Skeletal muscle cell (primary cell): ENCODE data around the gene LRRC61.

Experiments
- DNase-seq: peaks from one replicate; pipeline ENCODE4 v3.0.0-alpha.2; 2010; ENCODE audit warnings: low read depth
- H3K4me3 ChIP-seq: 2 replicates; pipeline ENCODE4 v1.5.1; 2011; ENCODE audit warnings: low read depth, mild to moderate bottlenecking, control low read depth, low read length, moderate library complexity

Gene LRRC61

DNA sequence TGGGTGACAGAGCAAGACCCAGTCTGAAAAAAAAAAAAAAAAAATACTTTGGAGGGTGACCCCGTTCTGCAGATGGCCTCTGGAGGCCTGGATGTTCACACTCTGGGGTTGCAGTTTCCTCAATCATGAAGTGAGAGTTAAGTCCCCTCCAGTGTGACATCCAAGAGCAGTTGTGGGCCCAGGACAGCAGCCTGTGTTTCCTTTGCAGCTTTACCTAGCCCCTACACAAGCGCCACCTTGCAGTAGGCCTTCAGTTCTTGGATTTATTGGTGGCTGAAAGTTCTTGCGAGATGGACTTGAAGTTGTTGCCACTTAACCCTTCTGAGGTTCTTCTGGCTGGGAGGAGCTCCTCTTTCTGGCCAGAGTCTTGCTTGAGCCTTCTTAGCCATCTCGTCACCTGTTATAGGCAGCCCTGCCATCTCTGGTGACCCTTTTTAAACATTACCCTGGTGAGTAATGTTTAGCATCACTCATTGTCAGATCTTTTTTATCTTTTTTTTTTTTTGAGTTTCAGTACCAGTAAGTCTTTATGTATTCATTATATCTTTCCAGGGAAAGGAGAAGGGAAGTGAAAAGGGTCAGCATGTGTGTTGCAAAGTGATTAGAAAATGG is 3.6 kb downstream of the LRRC61 start:
- no peak overlapping the region for H3K4me3 ChIP-seq
- DNase-seq, result no peak

DNA sequence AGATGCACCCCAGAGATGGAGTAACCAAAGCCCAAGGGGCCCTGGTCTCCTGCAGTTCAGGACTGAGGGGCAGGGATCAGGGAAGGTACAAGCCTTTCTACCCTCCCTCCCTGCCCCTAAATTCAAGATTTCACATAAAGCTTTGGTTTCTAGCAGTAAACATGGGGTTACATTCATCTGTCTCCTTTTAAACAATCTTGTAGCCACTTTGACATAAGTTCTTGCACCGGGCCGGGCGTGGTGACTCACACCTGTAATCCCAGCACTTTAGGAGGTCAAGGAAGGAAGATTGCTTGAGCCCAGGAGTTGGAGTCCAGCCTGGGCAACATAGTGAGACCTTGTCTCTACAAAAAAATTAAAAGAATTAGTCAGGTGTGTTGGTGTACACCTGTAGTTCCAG is 4.2 kb downstream of the LRRC61 start:
- no peak overlapping the region for H3K4me3 ChIP-seq
- DNase-seq, result no peak

DNA sequence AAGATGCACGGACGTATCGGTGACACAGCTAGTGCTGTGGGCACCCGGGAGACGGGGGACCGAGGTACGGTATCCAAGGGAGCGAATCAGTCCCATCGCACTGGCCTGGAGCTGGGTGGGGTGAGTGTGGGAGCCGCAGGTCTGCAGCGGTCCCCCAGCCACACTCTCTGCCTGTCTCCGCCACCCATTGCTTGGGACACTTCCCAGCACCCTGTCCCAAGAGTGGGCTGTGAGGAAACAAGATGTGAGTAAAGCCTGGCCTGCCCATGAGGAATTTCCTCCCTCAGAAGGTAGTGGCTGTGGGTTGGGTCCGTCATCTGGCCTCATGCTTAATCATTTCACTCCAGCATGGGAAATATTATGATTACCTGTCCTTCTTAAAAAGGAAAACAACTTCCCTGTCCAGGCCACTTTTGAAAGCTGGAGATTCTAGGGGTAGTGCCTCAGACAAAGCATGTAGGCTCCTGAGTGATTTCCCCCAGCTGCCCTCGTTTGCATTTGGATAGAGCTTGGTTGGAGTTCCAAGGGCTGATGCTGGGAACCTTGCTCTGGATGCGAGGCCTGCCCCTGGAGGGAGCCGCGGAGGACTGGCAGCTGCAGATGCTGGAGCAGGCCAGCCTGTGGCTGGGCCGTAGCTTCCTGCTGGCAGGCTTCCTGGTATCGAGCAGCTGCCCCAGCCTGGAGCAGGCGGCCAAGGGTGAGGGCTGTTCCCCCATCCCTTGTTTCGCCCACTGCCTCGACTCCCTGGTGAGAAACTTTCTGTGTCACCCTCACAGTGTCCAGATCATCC is 6.4 kb downstream of the LRRC61 start:
- H3K4me3 ChIP-seq, result no peak overlapping the region
- no peak for DNase-seq

DNA sequence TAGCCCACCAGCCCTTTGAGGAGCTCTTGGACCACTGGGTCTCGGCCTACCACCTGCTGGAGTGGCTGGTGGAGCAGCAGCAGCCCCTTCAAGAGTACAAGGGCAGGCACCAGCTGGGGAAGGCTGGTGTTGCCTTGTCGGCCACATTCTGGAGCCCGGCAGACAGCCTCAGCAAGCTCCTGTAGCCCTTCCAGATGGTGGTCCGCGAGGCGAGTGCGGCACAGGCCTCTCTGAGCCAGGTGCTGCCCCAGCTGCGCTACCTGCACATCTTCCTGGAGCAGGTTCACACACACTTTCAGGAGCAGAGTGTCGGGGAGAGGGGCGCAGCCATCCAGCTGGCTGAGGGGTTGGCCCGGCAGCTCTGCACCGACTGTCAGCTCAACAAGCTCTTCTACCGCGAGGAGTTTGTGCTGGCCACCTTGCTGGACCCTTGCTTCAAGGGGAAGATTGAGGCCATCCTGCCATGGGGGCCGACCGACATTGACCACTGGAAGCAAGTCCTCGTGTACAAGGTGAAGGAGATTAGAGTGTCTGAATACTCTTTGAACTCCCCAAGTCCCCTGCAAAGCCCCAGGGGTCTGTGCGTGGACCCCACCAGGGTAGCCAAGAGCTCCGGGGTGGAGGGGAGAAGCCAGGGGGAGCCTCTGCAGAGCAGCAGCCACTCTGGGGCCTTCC is 7.2 kb downstream of the LRRC61 start:
- no peak for DNase-seq
- no peak overlapping the region for H3K4me3 ChIP-seq

DNA sequence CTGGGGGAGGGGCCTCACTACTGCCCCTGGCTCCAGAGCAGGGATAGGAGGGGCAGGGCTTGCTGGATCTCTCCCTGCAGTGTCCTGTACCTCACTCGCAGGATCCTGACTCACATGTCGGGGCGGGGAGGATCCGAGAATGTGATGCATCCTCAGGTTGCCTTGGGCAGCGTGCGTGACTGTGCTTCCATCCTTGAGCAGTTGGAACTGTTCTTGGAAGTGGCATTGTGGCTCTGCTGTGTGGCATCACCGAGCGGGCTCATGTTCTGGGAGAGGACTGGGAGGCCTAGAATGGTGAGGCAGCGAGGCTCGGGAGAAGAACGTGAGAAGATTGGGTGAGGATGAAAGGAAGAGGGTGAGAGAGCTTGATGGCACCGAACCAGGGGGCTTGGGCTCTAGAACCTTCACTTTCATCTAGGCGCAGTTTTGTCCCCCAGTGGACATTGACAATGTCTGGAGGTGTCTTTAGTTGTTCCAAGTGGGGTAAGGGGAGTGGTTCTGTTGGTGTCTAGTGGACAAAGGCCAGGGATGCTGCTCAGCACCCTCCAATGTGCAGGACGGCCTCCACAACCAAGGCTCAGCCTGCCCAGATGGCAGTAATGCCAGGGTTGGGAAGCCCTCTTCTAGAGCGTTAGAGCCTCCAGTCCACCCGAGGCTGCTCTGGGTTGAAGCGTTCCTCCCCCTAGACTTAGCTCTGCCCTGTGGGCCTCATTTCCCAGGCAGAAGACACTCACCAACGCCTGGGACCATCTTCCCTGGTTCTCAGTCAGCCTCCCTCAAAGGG is 9.9 kb downstream of the LRRC61 start:
- DNase-seq, result no peak

DNA sequence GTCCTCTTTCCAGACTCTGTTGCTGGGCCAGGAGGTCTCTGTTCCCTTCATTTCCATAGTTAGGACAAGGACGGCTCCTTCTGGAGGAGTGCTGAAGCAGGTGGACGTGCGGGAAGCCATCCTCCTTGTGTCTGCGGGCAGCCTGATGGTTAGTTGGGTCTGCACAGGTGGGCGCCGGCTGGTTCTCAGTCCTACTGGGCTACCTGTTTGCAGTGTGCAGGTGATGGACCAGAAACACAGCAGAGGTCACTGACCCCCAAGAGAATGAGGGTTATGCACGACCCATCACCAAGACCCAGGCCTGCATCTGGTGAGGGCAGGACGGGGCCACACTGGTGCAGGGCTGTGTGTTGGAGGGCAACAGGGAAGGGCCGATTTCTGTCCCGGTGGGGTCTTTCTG is 10.5 kb downstream of the LRRC61 start:
- DNase-seq, result no peak
- no peak overlapping the region for H3K4me3 ChIP-seq

More for the DNA sequence above, 9.9 kb downstream of the LRRC61 start:
- H3K4me3 ChIP-seq, result no peak overlapping the region

DNA sequence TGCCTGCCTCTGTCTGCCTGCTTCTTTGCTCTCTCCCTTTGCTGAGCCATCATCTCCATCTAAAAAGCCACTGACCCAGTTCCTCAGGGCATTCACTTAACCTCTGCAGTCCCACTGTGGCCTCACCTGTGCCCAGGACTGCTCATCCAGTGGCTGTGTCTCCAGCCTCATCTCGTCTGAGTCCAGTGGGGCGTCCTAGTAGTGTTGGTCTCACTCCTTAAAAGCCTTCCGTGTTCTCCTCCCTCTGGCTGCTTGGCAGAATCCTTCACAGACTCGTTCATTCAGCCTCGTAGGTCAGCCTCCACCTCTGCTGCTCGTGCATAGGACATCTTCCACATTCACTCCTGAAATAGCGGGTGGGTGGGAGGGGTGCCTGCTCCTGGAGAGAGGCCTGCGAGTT is 11.0 kb downstream of the LRRC61 start:
- no peak for DNase-seq
- H3K4me3 ChIP-seq, result no peak overlapping the region

DNA sequence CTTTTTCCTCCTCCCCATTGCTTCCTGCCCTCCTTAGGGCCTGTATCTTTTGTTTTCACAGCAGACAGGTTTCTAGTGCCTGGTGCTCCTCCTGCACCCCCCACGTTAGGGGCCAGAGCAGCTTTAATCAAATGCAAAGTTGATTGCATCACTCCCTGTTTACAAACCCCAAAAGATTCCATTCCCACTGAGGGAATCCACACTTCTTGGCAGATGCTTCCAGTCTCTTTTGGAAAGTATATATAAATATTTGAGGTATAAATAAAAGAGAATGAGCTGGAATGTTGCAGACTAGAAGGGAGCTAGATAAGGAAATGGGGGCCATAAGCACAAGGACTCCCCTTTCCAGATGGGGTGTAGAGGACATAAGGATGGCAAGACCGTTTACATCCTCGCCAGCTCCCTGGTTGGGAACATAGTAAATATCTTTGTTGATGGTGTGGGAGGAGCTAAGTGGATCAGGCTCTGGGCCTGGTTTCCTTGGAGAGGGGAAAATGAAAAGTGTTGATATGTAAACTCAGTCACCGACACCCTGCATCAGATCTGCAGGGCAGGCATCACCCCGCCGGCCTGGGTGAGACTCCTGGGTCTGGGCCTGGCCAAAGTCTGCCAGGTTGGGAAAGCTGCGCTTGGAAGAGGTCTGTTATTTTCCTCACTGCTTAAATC is 12.1 kb downstream of the LRRC61 start:
- H3K4me3 ChIP-seq, result no peak overlapping the region
- no peak for DNase-seq

DNA sequence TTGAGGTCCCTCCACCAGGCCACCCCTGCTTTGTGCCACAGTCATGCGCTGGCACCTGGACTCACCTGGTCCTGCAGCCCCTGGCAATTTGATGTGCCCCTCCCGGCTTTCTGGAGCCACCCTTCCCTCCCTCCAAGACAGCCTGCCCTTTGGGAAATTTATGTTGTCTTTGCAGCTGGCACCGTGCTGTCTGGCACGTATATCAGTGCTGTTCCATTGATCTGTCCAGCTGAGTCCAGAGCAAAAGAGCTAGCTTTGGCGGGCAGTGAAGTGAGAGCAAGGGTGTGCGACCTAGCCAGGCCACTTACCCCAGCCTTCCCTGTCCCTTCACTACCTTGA is 12.6 kb downstream of the LRRC61 start:
- H3K4me3 ChIP-seq, result no peak overlapping the region
- no peak for DNase-seq

DNA sequence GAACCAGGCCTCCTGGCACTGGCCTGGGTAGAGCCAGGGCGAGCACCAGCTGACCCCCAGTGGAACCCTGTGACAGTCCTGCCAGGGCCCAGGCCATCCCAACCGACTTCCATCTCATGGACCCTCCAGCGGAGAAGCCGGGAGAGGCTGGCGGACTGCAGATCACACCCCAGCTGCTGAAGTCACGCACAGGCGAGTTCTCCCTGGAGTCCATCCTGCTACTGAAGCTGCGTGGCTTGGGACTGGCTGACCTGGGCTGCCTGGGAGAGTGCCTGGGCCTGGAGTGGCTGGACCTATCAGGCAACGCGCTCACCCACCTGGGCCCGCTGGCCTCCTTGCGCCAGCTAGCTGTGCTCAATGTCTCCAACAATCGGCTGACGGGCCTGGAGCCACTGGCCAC is 13.6 kb downstream of the LRRC61 start:
- H3K4me3 ChIP-seq, result no peak overlapping the region

DNA sequence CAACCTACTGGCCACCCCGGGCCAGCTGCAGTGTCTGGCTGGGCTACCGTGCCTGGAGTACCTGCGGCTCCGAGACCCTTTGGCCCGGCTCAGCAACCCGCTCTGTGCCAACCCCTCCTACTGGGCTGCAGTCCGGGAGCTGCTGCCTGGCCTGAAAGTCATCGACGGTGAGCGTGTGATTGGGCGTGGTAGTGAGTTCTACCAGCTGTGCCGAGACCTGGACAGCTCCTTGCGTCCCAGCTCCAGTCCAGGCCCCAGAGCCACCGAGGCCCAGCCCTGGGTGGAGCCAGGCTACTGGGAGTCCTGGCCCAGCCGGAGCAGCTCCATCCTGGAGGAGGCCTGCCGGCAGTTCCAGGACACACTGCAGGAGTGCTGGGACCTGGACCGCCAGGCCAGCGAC is 14.0 kb downstream of the LRRC61 start:
- no peak overlapping the region for H3K4me3 ChIP-seq
- DNase-seq, result no peak

More for the DNA sequence above, 13.6 kb downstream of the LRRC61 start:
- no peak for DNase-seq

DNA sequence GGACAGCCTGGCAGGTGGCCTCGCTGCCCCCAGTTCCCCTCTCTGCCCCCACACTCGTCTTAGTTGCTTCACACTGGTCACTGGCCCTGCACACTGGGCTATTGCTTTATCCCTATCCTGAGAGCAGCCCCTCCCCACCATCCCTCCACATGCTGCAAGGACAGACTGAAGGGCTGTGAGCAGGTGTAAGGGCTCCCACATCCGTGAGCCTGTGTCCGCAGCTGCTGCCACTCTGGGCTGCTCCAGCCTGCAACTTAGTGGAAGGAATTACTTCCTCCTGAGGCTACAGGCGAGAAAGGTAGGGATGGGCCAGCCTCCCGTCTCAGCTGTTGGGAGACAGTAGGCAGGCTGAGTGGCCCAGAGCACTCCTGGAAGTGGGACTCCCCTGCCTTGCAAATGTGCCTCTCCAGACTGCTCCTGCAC is 14.5 kb downstream of the LRRC61 start:
- H3K4me3 ChIP-seq, result no peak overlapping the region
- no peak for DNase-seq

DNA sequence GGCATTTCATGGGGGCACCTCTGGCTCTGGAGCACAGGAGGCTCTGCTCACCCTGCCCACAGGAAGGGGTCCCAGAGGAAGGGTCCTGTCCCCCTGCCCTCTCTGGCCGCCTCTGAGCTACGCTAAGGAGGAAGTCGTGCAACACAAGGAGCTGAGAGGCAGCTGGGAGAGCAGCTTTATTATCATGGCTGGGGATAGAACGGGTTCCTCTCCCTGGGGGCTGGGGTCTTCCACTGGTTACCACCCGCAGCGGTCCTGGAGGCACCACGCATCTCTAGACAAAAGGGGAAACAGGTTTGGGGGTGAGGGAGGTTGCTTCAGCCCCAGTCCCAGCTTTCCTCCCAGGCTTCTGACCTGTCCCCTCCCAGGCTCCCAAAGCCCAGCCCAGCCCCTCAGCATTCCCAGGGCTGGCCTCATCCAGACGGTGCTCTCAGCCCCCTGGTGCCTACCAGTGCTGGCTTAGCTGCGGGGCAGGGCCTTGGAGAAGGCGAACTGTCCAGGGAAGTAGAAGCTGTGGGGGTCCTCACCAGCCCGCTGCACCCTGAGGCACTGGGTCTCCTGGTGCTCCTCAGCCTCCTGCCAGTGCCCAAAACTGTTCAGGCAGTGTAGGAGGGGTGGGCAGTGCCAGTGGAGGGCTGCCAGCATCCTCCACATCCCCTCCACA is 15.1 kb downstream of the LRRC61 start:
- H3K4me3 ChIP-seq, result no peak overlapping the region

DNA sequence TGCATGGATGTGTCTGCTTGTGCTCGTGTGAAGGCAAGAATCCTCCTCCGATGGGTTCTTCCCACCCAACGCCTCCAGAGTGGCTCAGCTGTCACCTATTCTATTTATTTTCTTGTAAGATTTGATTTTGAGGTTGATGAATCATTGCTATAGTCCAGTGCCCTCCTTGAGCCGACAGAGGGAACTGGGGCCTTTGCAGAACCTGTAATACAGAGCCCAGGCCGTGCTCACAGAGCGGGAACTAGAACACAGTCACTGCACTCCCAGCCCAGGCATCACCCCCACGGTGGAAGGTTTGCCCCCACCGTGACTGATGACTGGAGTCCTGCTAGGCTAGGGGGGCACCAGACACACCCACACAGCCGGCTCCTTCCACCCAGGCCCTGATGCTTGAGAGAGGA is 16.3 kb downstream of the LRRC61 start:
- H3K4me3 ChIP-seq, result no peak overlapping the region
- DNase-seq, result no peak

More for the DNA sequence above, 15.1 kb downstream of the LRRC61 start:
- DNase-seq, result no peak

DNA sequence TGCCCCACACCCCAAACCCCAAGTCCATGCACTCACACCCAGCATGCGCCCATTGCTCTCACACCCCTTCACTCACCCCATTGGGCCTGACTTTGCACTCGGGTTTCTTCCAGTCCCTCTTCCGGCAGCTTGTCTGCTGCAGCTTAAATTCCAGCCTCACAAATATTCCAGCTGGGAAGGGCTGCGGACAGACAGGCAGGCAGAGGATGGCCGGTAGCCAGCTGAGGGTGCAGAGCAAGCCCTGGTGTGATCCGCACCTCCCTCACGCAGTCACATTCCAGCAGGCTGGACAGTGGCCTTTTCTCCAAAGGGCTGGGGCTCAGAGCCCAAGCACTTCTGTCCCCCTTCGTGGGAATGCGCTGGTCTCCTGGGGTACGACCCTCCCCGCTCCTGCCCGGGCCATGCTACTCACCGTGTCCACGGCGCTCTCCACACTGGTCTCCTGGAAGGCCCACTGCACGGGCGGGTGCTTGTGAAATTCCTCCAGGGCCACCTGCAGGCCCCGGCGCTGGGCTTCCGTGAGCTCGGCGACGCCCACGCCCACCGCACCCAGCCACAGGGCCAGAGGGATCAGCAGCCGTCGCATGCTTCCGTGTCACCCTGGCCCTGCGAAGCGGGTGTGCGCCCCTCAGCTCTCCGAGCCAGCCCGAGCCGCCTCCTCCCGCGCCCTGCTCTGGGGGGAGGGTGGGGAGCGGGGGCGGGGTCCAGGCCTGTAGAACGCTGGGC is 17.0 kb downstream of the LRRC61 start:
- DNase-seq, result no peak
- no peak overlapping the region for H3K4me3 ChIP-seq

DNA sequence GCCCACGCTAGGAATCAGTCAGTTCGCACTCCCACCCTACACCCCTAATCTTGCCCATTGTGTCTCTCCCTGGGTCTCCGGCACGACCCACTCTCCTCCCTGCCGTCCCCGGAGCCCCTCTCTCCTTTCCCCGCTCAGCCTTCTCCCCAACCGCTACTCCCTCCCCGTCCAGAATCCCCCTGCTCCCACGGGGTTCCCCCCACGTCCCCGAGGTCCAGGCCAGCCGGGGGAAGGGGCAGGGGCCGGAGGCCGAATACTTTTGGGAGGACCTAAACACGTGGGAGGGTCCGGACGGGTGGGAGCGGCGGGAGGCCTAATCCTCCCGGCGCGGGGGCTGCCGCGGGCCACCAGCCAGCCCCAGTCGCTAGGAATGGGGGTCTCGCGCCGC is 17.7 kb downstream of the LRRC61 start:
- H3K4me3 ChIP-seq, result no peak overlapping the region
- no peak for DNase-seq

DNA sequence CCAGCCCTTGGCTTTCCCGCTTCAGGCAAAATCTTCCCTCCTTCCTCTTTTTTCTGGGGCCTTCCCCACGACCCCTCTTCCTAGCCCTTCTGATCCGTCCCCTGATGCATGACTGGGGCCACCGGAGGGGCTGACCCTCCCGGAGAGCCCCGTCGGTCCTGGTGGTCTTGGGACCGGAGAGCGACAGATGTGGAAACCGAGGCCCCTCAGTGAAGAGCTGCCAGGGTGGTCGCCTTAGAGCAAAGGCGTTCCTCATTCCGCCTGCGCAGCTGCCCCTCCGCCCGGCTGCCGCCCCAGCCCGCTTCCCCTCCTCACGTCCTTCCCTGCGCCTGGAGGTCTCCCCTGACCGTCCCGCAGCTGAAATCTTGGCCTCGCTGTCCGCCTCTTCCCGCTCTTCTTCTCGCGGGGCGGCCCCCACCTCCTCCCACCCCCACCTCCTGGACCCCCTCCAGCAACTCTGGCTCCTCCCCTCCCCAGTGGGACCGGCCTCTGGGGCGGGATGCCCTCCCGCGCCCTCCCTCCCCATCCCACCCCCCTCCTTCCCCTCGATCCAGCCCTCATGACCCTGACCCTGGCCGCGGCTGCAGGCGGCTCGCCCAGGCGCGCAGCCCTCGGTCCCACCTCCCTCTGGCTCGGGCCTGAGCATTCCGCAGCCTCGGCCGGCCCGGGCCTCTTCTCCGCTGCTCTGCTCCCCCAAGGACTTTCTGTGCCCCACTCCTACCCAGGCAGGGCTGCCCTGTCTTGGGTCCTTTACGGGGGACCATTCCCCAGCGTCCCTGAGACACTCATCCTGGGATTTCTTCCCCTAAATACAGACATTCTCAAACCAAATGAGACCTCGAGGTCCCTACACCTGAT is 18.3 kb downstream of the LRRC61 start, which contains the start of gene RARRES2:
Gene RARRES2, minus strand, starts transcription at position 367 of the 858 bp plus-strand sequence. CDS start 1,020 bp downstream, outside the sequence.
- DNase-seq, result no peak

DNA sequence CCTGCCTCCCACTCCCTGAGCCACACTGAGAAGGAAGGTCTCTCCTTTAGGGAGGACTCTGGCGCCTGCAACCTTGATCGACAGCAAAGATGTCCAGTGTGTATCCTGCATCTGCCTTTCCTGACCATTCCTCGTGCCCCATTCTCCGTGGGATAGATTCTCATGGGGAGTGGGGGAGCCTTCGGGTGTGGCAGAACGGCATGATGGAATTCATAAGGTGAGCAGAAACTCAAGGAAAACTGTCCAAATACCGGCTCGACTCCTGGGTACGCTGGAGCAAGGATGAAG is 18.9 kb downstream of the LRRC61 start:
- no peak overlapping the region for H3K4me3 ChIP-seq
- DNase-seq, result no peak

More for the DNA sequence above, 18.3 kb downstream of the LRRC61 start, which contains the start of gene RARRES2:
- H3K4me3 ChIP-seq, result no peak within 1 kb of the TSS
